ENCODE measurements around the gene CBX3.

Gene CBX3

GRCh38 chr7:26208040-26208439 lies 6.5 kb downstream of the CBX3 start:
- no peak for DNase-seq

DNA sequence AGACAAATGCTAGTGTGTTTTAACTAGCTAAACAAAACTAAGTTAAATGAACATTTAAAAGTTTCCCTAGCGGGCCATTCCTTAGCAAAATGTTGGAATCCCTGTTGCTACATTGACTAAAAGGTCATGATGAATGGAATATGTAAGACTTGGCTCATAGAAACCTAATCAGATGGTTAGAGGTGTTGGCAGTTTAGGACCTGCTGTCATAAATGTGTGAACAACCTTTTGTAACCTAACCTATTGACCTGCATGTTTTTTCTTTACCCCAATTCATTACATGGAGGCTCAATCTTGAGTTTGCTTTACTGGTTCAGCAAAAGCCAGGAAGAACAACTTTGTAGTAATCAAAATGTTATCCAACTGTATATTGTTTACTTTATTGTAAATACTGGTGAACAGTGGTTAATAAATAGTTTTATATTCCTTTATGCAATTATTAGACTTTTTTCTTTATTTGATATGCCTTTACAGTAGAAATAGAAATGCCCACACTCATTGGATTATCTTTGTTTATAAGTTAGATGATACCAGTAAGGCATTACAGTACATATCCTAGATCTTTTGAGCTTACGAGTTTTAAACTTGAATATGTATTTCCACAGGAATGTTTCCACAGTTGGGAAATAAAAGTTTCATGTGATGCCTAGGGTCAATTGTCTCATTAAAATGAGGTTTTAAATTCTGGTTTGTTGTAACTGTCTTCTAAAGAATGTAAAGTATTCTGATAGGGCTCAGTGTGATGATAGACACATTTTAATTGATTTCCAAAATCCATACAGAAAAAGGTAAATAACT lies 11.6 kb downstream of the CBX3 start:
- no peak for DNase-seq

DNA sequence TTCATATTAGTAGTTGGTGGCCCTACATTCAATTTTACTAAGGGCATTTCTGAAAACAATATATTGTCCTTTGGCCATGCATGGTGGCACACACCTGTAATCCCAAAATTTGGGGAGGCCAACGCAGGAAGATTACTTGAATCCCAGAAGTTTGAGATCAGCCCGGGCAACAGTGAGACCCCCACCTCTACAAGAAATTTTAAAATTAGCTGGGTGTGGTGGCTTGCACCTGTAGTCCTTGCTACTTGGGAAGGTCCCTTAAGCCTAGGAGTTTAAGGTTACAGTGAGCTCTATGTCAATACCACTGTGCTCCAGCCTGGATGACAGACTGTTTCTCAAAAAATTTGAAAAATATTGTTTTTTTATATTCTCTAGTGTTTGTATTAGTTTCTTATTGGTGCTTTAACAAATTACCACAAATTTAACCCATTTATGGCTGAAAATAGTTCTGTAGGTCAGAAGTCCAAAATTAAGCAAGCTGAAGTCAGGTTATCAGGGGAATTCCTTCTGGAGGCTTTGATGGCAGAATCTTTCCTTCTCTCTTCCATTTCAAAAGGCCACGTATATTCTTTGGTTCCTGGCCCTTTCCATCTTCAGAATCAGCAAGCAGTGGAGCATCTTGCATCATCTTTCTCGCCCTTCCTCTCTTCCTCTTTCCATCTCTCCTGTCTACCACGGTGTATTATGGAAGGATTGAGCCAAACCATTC lies 12.4 kb downstream of the CBX3 start:
- no peak for DNase-seq

- no peak for DNase-seq
Measured at GRCh38 chr7:26216049-26216448, 14.5 kb downstream of the CBX3 start.

DNA sequence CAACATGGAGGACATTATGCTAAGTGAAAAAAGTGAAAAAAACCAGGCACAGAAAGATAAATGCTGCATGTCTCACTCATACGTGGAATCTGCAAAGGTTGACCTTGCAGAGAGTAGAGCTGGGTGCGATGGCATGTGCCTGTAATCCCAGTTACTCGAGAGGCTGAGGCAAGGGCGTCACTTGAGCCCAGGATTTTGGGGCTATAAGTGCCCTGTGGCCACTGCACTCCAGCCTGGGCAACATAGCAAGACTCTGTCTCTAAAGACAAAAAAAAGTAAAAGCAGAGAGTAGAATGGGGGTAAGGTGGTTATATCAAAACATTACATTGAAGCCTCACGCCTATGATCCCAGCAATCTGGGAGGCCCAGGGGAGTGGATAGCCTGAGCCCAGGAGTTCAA lies 22.8 kb downstream of the CBX3 start:
- no peak for DNase-seq

DNA sequence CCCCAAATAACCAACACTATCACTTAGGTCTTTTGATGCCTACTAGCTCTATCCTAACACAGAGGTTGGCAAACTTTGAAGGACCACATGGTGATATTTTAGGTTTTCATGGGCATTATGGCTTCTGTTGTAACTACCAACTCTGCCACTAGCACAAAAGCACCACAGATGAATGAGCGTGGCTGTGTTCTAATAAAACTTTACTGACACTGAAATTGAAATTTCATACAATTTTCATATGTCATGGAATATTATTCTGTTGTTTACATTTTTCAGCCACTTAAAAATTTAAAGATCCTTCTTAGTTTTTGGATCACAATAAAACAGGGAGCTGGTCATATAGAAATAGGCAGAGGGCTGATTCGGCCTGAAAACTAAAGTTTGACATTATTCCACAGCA lies 26.4 kb downstream of the CBX3 start:
- DNase-seq: no peak

DNA sequence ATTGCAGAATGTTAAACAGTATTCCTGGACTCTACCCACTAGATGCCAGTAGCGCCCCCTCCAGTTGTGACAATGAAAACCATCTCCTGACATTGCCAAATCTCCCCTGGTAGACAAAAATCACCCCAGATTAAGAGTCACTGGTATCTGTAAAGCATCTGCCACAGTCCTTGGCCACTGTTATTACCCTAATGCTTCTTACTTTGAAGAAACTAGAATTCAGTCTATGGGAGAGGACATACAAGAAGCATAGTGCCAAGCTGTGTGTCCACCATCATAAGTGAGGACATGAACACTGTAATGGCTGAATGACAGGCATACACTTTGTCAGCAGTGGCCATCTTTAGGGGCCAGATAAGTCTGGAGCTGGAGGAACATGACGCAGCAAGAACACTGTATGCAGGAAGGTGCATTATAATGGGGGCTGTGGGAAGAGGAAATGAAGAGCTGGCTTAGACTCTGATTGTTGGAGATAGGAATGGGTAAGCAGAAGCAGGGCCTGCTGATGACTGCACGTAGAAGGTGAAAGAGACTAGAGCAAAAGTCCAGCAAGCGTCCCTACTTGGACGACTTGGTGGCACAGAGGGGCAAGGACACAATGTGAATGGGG lies 32.5 kb downstream of the CBX3 start:
- DNase-seq: no peak

GRCh38 chr7:26237035-26237807 lies 35.7 kb downstream of the CBX3 start:
- peak; percentile 13 for DNase-seq

DNA sequence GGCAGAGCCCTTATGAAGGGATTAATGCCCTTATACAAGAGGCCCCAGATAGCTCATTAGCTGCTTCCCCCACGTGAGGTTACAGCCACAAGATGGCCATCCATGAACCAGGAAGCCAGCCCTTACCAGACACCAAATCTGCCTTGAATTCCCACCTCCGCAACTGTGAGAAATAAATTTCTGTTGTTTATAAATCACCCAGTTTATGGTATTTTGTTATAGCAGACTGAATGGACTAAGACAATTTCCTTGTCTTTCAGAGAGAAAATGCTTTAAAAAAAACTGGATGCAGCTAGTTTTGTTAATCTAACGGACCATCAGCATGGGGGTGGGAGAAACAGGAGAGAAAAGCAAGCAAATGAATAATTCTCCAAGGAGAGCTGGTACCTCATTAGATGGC lies 36.5 kb downstream of the CBX3 start:
- no peak for DNase-seq

GRCh38 chr7:26245150-26245549 lies 43.6 kb downstream of the CBX3 start:
- DNase-seq: peak; percentile 7

DNA sequence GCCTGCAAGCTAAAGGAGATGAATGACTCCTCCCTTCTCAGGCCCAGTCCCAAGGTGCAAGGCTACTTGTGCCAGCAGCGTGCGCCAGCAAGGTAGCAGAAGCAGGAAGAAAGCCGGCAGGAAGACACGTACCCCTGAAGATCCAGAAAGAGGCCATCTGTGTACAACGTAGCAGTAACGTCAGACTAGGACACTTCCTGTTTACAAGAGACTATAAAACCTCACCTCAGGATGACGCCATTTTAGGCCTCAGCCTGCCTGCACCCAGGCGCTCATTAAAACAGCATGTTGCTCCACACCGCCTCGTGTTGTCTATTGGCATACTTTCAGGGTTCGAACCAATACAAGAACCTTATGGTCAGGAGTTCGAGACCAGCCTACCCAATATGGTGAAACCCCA lies 48.7 kb downstream of the CBX3 start:
- peak; percentile 30 for DNase-seq

GRCh38 chr7:26261866-26262265 lies 60.3 kb downstream of the CBX3 start:
- peak; percentile 22 for DNase-seq

Measured in activated CD8-positive, alpha-beta memory T cell treated with anti-CD3 and anti-CD28 coated beads, Interleukin-2, amount 50 U/mL, for 48 hours (primary cell).